ENCODE measurements around the gene CTCFL.

GRCh38 chr20:57566399-57566798 is 41.5 kb upstream of the CTCFL start:
- TF ChIP-seq SIN3A (IDR thresholded peaks at IDR 0.05; ENCODE audit: borderline replicate concordance, insufficient read depth, low read length) (no peak), POLR2AphosphoS5 (IDR thresholded peaks at IDR 0.05; ENCODE audit: low read depth, low read length) (no peak), FOXP2 (optimal IDR thresholded peaks at IDR 0.05; ENCODE audit: borderline replicate concordance, extremely low read depth, extremely low read length, insufficient read depth) (no peak), REST (IDR thresholded peaks at IDR 0.05; ENCODE audit: insufficient read depth in 1 of 2, low read depth in 2 of 2, low read length in 2 of 2) (no peak)

Data from PFSK-1 (cell line).